Measurements from ENCODE around the gene EMP1. TPM values are rescaled to one million over a fixed set of nuclear protein-coding genes. Genes with fewer than 3 reads are reported as not detected.

EMP1 gene
- total RNA-seq, 1 experiment from 2014 or later: 146 TPM

DNA sequence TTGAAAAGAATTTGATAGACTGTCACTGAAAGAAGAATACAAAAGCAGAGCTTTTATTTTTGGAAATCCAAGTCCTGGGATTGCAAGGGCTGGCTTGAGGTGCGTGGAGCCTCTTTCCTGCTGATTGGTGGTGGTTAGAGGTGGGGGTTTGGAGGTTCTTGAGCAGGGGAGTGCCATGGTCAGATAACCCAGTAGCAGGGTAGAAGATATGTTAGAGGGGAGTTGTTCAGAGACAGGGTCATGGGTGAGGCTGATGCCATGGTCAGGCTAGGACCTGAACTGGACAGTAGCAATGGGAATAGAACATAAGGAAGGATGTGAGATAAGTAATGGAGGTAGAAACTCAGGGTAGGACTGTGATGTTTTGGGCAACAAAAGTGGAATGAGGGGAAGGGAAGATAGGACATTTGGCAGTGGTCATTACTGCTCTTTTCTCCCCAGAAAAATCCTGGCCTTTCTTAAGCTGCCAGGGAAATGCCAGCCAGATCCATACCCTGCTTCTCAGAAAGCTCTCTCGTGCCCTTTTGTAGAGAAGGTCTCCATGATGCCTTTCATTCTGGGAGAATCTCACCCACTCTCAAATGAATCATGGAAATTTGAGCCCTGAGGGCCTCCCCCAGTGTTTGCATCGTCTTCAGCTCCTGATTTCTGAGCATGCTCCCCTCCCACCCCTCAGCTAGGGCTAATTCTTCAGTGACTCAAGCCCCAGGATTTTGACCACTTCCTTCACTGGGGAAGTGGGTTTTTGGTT lies 9.5 kb downstream of the EMP1 start:
- H3K27me3 Mint-ChIP-seq (ENCODE audit: unreplicated experiment): no peaks in the 10 kb centered on the region
- peak overlapping the region; percentile 77 for H3K27ac Mint-ChIP-seq (ENCODE audit: unreplicated experiment)
- DNase-seq: peak; percentile 66
- H3K4me1 Mint-ChIP-seq (ENCODE audit: low read depth, unreplicated experiment): peaks cover 97% of the 10 kb centered on the region
- intact Hi-C loops (cut with micrococcal nuclease; ENCODE audit: unreplicated experiment): loop anchor here (5.0 kb wide), 2 partner anchors 34 to 279 kb away; no protein-coding TSS in a partner anchor
- H3K9me3 Mint-ChIP-seq (ENCODE audit: low read depth, unreplicated experiment): no peaks in the 10 kb centered on the region
- TF ChIP-seq, protein P1, sequence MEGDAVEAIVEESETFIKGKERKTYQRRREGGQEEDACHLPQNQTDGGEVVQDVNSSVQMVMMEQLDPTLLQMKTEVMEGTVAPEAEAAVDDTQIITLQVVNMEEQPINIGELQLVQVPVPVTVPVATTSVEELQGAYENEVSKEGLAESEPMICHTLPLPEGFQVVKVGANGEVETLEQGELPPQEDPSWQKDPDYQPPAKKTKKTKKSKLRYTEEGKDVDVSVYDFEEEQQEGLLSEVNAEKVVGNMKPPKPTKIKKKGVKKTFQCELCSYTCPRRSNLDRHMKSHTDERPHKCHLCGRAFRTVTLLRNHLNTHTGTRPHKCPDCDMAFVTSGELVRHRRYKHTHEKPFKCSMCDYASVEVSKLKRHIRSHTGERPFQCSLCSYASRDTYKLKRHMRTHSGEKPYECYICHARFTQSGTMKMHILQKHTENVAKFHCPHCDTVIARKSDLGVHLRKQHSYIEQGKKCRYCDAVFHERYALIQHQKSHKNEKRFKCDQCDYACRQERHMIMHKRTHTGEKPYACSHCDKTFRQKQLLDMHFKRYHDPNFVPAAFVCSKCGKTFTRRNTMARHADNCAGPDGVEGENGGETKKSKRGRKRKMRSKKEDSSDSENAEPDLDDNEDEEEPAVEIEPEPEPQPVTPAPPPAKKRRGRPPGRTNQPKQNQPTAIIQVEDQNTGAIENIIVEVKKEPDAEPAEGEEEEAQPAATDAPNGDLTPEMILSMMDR (IDR thresholded peaks at IDR 0.05; ENCODE audit: unreplicated experiment): no peak
- CTCF ChIA-PET: interaction anchor here (0.6 to 1.6 kb wide), 3 partner anchors 8 to 585 kb away, joined by 3 to 19 read pairs (median 3); no protein-coding TSS in a partner anchor
- peaks cover 50% of the 10 kb centered on the region for H3K36me3 Mint-ChIP-seq (ENCODE audit: insufficient read depth, unreplicated experiment)
- peak overlapping the region; percentile 46 for H3K4me3 Mint-ChIP-seq (ENCODE audit: low read depth, unreplicated experiment)
- BruUV-seq (replicated peaks): TSS peak; percentile 41

DNA sequence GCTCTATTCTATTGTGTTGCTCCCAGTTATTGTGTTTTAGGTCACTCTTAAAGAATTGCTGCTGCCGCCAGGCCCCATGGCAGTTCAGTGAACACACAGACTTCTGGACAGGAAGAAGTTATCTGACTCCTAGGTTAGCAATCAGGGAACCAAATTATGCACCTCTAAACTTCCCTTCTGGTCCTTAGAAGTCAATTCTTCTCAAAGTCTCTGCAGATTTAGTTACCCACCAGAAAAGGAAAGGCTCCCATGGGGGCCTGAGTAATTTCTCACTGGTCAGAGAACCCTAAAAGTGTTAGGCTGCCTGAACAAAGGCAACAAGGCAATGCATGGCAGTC lies 10.0 kb downstream of the EMP1 start:
- Mint-ChIP-seq H3K27me3 (ENCODE audit: unreplicated experiment) (no peaks in the 10 kb centered on the region), H3K4me3 (ENCODE audit: low read depth, unreplicated experiment) (peak overlapping the region; percentile 46), H3K9me3 (ENCODE audit: low read depth, unreplicated experiment) (no peaks in the 10 kb centered on the region), H3K27ac (ENCODE audit: unreplicated experiment) (peak overlapping the region; percentile 77), H3K36me3 (ENCODE audit: insufficient read depth, unreplicated experiment) (peaks cover 50% of the 10 kb centered on the region), H3K4me1 (ENCODE audit: low read depth, unreplicated experiment) (peaks cover 96% of the 10 kb centered on the region)
- TF ChIP-seq, protein P1 (IDR thresholded peaks at IDR 0.05; ENCODE audit: unreplicated experiment): no peak
- BruUV-seq (replicated peaks): no TSS peak
- DNase-seq: no peak
- intact Hi-C loops (cut with micrococcal nuclease; ENCODE audit: unreplicated experiment): loop anchor here (5.0 kb wide), 2 partner anchors 34 to 279 kb away; no protein-coding TSS in a partner anchor
- CTCF ChIA-PET: interaction anchor here (0.6 to 1.6 kb wide), 3 partner anchors 9 to 585 kb away, joined by 3 to 19 read pairs (median 3); no protein-coding TSS in a partner anchor

DNA sequence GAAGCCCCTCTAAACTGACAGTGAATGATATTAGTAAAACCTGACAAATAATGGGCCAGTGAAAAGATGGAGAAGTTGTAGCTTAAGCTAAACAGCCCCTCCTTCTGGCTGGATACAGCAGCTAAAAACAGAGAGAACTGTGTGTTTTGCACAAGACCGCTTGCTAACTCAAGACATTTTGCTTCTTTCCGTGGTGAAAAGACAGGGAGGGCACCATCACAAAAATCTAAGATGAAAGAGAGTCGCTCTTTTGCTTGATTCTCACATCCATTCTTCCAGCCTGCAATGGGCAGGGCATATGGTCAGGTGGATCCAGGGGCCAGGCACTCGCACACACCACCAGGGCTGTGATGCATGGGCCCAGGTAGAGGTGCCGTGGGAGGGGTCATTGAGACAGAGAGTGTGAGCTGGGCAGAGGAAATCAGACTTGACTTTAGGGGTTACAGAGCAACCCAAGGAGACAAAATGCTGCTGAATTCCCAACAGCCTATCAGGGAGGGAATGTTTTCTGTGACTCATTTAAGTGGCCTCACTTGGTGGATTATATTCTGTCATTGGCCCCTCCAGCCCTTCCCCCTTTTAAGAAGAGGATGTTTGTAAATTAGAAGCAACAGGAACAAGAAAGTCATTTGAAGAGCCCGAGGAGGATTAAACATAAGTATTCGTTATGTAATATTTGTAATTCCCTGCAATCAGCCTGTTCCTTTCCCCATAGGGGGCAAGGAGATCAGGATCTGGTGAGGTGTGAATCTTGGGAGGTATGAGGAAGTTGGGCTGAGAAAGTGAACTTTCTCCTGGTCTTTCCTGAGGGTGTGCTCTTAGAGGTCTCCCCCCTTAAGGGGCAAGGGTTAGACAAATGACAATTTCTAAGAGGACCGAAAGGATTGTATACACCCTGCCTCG lies 12.3 kb downstream of the EMP1 start:
- TF ChIP-seq, protein P1 (IDR thresholded peaks at IDR 0.05; ENCODE audit: unreplicated experiment): peak; percentile 26
- Mint-ChIP-seq H3K4me1 (ENCODE audit: low read depth, unreplicated experiment) (peaks cover 83% of the 10 kb centered on the region), H3K27me3 (ENCODE audit: unreplicated experiment) (no peaks in the 10 kb centered on the region), H3K4me3 (ENCODE audit: low read depth, unreplicated experiment) (peak overlapping the region; percentile 63), H3K9me3 (ENCODE audit: low read depth, unreplicated experiment) (no peaks in the 10 kb centered on the region), H3K36me3 (ENCODE audit: insufficient read depth, unreplicated experiment) (peaks cover 54% of the 10 kb centered on the region), H3K27ac (ENCODE audit: unreplicated experiment) (peak overlapping the region; percentile 88)
- DNase-seq: no peak
- CTCF ChIA-PET: interaction anchor here (0.7 to 1.9 kb wide), 4 partner anchors 74 to 223 kb away, joined by 3 to 8 read pairs (median 5); no protein-coding TSS in a partner anchor
- no TSS peak for BruUV-seq (replicated peaks)
- intact Hi-C loops (cut with micrococcal nuclease; ENCODE audit: unreplicated experiment): loop anchor here (1.0 to 5.0 kb wide), 4 partner anchors 36 to 281 kb away; no protein-coding TSS in a partner anchor

Measured in Calu3 (cell line).